WERI-Rb-1 (cell line): ENCODE data around the gene KAZN.

Source experiments
- DNase-seq: peaks from one replicate; pipeline ENCODE4 v3.0.0-alpha.2; 2020
- H3K27ac ChIP-seq: fragments of 250-450 bp; sonication (Bioruptor Pico); 2 replicates; pipeline ENCODE4 v1.5.1; 2020; ENCODE audit warnings: mild to moderate bottlenecking, moderate library complexity
- H3K27me3 ChIP-seq: fragments of 250-450 bp; sonication (Bioruptor Pico); 2 replicates; pipeline ENCODE4 v1.5.1; 2021; ENCODE audit warnings: mild to moderate bottlenecking, low read depth, moderate library complexity; ENCODE audit not compliant: insufficient read depth, severe bottlenecking
- H3K36me3 ChIP-seq: fragments of 250-450 bp; sonication (Bioruptor Pico); 2 replicates; pipeline ENCODE4 v1.5.1; 2020; ENCODE audit warnings: mild to moderate bottlenecking, moderate library complexity
- H3K4me3 ChIP-seq: 2 replicates; pipeline ENCODE4 v1.5.1; 2011; ENCODE audit warnings: low read depth, mild to moderate bottlenecking, control low read depth, low read length
- H3K9me3 ChIP-seq: fragments of 250-450 bp; sonication (Bioruptor Pico); 2 replicates; pipeline ENCODE4 v1.5.1; 2021; ENCODE audit warnings: mild to moderate bottlenecking, moderate library complexity; ENCODE audit not compliant: severe bottlenecking
- TF ChIP-seq, protein P1 (sequence below): IDR thresholded peaks from 2 replicates; pipeline ENCODE4 v1.5.1; 2011; ENCODE audit warnings: low read depth, mild to moderate bottlenecking, control low read depth, inconsistent platforms, low read length

KAZN gene

DNA sequence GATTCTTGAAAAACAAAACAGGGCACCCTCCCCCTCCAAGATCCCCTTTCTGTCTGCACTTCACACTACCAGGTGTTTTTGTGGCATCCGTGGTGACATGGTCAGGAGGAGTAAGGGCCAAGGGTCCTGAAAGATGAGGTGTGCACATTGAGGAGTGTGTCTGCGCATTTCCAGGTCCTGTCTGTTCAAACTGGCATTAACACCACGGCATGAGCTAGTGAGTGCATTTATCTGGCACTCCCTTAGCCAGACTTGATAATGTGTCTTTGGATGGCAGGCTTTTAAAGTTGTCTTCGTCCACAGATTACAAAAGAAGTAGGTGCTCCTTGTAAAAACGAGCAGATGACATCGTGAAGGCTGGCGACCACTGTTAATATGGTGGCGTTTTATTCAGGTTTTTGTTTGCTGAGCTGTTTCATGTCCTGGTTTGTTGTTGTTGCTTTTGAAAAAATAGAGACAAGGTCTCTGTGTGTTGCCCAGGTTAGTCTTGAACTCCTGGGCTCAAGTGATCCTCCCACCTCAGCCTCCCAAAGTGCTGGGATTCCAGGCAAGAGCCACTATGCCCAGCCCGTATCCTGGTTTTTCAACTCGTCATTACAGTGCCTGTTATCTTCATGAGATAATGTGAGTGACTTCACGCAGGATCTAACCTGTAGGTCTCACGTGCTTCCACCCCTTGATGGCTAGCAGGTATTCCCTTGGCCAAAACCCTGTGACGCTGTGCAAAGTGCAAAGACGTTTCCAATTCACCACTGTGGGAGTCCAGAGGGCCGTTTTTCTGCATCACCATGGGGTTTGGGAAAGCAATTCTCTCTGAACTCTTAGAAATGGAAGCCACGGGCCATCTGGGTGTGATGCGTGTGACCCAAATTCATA lies 559.3 kb downstream of the KAZN start:
- TF ChIP-seq, protein P1, sequence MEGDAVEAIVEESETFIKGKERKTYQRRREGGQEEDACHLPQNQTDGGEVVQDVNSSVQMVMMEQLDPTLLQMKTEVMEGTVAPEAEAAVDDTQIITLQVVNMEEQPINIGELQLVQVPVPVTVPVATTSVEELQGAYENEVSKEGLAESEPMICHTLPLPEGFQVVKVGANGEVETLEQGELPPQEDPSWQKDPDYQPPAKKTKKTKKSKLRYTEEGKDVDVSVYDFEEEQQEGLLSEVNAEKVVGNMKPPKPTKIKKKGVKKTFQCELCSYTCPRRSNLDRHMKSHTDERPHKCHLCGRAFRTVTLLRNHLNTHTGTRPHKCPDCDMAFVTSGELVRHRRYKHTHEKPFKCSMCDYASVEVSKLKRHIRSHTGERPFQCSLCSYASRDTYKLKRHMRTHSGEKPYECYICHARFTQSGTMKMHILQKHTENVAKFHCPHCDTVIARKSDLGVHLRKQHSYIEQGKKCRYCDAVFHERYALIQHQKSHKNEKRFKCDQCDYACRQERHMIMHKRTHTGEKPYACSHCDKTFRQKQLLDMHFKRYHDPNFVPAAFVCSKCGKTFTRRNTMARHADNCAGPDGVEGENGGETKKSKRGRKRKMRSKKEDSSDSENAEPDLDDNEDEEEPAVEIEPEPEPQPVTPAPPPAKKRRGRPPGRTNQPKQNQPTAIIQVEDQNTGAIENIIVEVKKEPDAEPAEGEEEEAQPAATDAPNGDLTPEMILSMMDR: no peak
- Histone ChIP-seq H3K9me3 (no peaks in the 10 kb centered on the region), H3K4me3 (no peak overlapping the region), H3K27me3 (no peaks in the 10 kb centered on the region), H3K27ac (peak overlapping the region; percentile 74), H3K36me3 (peaks cover 12% of the 10 kb centered on the region)
- DNase-seq: no peak

DNA sequence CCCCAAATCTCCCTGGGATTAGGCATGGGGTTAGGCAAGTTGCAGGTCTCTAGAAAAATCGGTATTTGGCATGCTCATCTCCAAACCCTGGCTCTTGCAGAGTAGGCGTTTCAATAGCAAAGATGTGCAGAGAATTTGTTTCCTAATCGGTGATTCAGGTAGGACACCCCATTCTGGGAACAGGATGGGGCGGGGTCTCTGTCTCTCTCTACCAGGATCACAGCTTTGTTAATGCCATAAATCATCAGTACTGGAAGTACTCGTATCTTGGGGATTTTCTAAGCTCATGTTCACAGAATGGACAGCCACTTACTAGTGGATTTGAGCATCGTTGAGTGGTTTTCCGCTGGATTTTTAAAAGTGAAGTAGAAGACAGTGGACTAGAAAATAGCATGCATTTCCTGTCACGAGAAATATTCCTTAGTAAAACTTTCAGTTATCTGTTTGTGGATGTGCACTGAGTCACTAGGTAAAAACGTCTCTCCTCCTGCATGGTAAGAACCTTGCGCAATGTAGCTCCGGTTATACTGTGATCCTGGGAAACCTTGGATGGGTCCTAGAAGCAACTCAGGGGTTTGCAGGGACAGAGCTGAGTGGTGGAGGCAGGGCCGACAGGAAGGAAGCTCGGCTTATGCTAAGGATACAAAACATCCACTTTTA lies 560.2 kb downstream of the KAZN start:
- no peak for DNase-seq
- H3K27me3 ChIP-seq: no peaks in the 10 kb centered on the region
- no peak overlapping the region for H3K27ac ChIP-seq
- H3K36me3 ChIP-seq: peaks cover 12% of the 10 kb centered on the region
- H3K4me3 ChIP-seq: no peak overlapping the region
- H3K9me3 ChIP-seq: no peaks in the 10 kb centered on the region
- TF ChIP-seq, protein P1: no peak

DNA sequence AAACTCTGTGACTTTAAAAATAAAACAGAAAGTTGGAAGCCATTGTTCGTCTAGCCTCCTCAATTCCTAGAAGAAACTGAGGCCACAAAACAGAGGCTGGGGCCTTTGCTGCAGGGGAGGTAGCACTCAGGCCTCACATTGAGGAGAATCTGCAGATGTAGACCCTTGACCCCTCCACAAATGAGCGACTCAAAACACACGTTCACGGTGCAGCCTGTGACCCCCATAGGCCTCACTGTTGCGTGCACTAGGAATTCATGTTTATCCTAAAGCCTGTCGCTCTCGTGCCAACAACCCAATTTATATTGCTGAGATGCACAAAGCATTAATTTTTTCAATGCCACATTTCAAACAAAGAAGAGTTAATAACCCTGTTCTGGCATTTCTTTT lies 560.7 kb downstream of the KAZN start:
- Histone ChIP-seq H3K27me3 (no peaks in the 10 kb centered on the region), H3K4me3 (no peak overlapping the region), H3K9me3 (no peaks in the 10 kb centered on the region), H3K36me3 (peaks cover 12% of the 10 kb centered on the region), H3K27ac (no peak overlapping the region)
- no peak for DNase-seq
- TF ChIP-seq, protein P1: no peak

DNA sequence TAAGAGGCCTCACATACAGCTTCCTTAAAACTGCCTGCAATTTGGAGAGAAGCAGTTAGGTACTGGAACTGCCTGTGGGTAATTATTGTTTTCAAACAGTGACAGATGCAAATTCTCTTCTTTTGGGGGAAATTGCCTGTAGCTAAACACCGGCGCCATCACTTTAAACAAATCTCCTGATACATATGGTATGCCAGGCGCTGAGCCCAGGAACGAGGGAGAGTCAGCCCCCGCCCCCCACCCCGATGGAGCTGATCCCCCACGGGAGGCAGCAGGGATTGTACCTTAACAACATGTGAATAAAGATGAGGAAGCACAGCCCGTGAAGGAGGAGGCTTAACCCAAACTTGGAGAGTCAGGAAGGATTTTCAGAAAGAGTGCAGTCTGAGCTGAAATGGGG lies 562.1 kb downstream of the KAZN start:
- H3K27ac ChIP-seq: peak overlapping the region; percentile 22
- H3K27me3 ChIP-seq: no peaks in the 10 kb centered on the region
- peaks cover 2% of the 10 kb centered on the region for H3K9me3 ChIP-seq
- H3K36me3 ChIP-seq: peaks cover 6% of the 10 kb centered on the region
- TF ChIP-seq, protein P1: no peak
- peak; percentile 32 for DNase-seq
- no peak overlapping the region for H3K4me3 ChIP-seq

DNA sequence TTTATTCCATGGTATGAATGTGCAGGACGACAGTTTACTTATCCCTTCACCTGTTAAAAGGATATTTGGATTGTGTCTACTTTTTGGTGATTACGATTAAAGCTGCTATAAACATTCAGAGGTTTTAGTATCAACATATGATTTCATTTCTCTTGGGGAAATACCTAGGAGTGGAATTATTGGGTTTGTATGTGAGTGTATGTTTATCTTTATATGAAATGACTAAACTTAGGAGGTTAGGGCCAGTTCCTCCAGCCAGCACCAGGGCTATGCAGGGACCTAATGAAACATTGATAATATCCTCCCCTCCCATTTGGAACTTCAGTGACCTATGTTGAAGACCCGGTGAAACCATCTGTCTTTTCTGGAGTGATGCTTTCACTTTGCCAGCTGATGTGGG lies 568.9 kb downstream of the KAZN start:
- Histone ChIP-seq H3K36me3 (peaks cover 4% of the 10 kb centered on the region; the same call in 1 of the 2 replicates), H3K9me3 (peaks cover 2% of the 10 kb centered on the region), H3K4me3 (no peak overlapping the region), H3K27me3 (no peaks in the 10 kb centered on the region), H3K27ac (no peak overlapping the region)
- DNase-seq: no peak
- TF ChIP-seq, protein P1: no peak
